GM23338 (cell line): ENCODE results near the gene SCFD2. TPM values are rescaled to one million over a fixed set of nuclear protein-coding genes. Genes with fewer than 3 reads are reported as not detected.

Experiments used
- ATAC-seq: fragments of 200-7000 bp; cut with Tn5 transposase; 3 replicates; pipeline ENCODE4 v1.9.1; 2020
- DNase-seq: peaks from one replicate; pipeline ENCODE4 v3.0.0-alpha.2; 2015; ENCODE audit warnings: low spot score
- H2AFZ ChIP-seq: fragments of 200-600 bp; sonication (generic); 2 replicates; pipeline ENCODE4 v1.8.0; 2016; ENCODE audit warnings: antibody characterized with exemption, mild to moderate bottlenecking, moderate library complexity
- H3F3A ChIP-seq: fragments of 200-600 bp; sonication (generic); replicated peaks from 2 replicates; pipeline ENCODE4 v1.8.0; 2017; ENCODE audit warnings: antibody characterized with exemption, mixed run types, low read depth
- H3K27ac ChIP-seq: fragments of 200-600 bp; sonication (generic); 2 replicates; pipeline ENCODE4 v1.6.1; 2016; ENCODE audit warnings: low read depth
- H3K27me3 ChIP-seq: fragments of 200-600 bp; sonication (generic); 2 replicates; pipeline ENCODE4 v1.8.0; 2016; ENCODE audit warnings: mild to moderate bottlenecking, mixed run types, moderate library complexity; ENCODE audit not compliant: insufficient read depth
- H3K36me3 ChIP-seq: fragments of 200-600 bp; sonication (generic); 2 replicates; pipeline ENCODE4 v1.8.0; 2016; ENCODE audit warnings: mild to moderate bottlenecking; ENCODE audit not compliant: insufficient read depth
- H3K4me1 ChIP-seq: fragments of 200-600 bp; sonication (generic); 2 replicates; pipeline ENCODE4 v1.8.0; 2016; ENCODE audit warnings: mild to moderate bottlenecking, moderate library complexity; ENCODE audit not compliant: insufficient read depth
- H3K4me2 ChIP-seq: fragments of 200-600 bp; sonication (generic); 2 replicates; pipeline ENCODE4 v1.7.1; 2017; ENCODE audit warnings: mixed run types
- H3K4me3 ChIP-seq: fragments of 200-600 bp; sonication (generic); 2 replicates; pipeline ENCODE4 v1.6.1; 2016; ENCODE audit warnings: mixed run types
- H3K79me2 ChIP-seq: fragments of 200-600 bp; sonication (generic); replicated peaks from 2 replicates; pipeline ENCODE4 v1.8.0; 2017; ENCODE audit warnings: mild to moderate bottlenecking; ENCODE audit not compliant: insufficient read depth
- H3K9me2 ChIP-seq: fragments of 200-600 bp; sonication (generic); 2 replicates; pipeline ENCODE4 v1.8.0; 2017; ENCODE audit not compliant: insufficient read depth
- H4K20me1 ChIP-seq: fragments of 200-600 bp; sonication (generic); replicated peaks from 2 replicates; pipeline ENCODE4 v1.8.0; 2017; ENCODE audit warnings: mild to moderate bottlenecking; ENCODE audit not compliant: insufficient read depth
- H3K27ac Mint-ChIP-seq: 2 replicates; pipeline ENCODE4 v1.8.0; 2020; ENCODE audit warnings: inconsistent platforms, mild to moderate bottlenecking, moderate library complexity, mixed read lengths
- H3K27me3 Mint-ChIP-seq: 3 replicates; pipeline ENCODE4 v1.8.0; 2022; ENCODE audit warnings: low read depth, mild to moderate bottlenecking, moderate library complexity, mixed read lengths, inconsistent platforms; ENCODE audit not compliant: insufficient read depth, poor library complexity
- H3K36me3 Mint-ChIP-seq: 3 replicates; pipeline ENCODE4 v1.8.0; 2021; ENCODE audit warnings: low read depth, mild to moderate bottlenecking, inconsistent platforms, moderate library complexity, mixed read lengths
- H3K4me1 Mint-ChIP-seq: 3 replicates; pipeline ENCODE4 v1.8.0; 2020; ENCODE audit warnings: mild to moderate bottlenecking, inconsistent platforms, mixed read lengths
- H3K4me3 Mint-ChIP-seq: 3 replicates; pipeline ENCODE4 v1.8.0; 2021; ENCODE audit warnings: moderate library complexity, mild to moderate bottlenecking, inconsistent platforms, mixed read lengths
- H3K9me3 Mint-ChIP-seq: 3 replicates; pipeline ENCODE4 v1.8.0; 2020; ENCODE audit warnings: moderate library complexity, mild to moderate bottlenecking, inconsistent platforms, mixed read lengths
- EZH2phosphoT487 ChIP-seq: fragments of 200-600 bp; sonication (generic); IDR thresholded peaks from one replicate; pipeline ENCODE4 v1.8.1; 2018; ENCODE audit warnings: antibody characterized with exemption; ENCODE audit not compliant: unreplicated experiment
- NANOG ChIP-seq: IDR thresholded peaks from 2 replicates; pipeline ENCODE4 v1.6.1; 2016; ENCODE audit warnings: antibody characterized with exemption, borderline replicate concordance
- POLR2AphosphoS5 ChIP-seq: IDR thresholded peaks from 2 replicates; pipeline ENCODE4 v1.6.1; 2016; ENCODE audit warnings: antibody characterized with exemption, low read depth
- STAT1 ChIP-seq: IDR thresholded peaks from one replicate; pipeline ENCODE4 v1.6.1; 2016; ENCODE audit warnings: antibody characterized with exemption; ENCODE audit not compliant: unreplicated experiment
- ZNF114 ChIP-seq: fragments of 250-450 bp; sonication (Bioruptor Pico); IDR thresholded peaks from 2 replicates; pipeline ENCODE4 v1.5.0; 2020; ENCODE audit warnings: mild to moderate bottlenecking, moderate library complexity
- ZNF331 ChIP-seq: fragments of 250-450 bp; sonication (Bioruptor Pico); IDR thresholded peaks from 2 replicates; pipeline ENCODE4 v1.5.0; 2020; ENCODE audit warnings: low read depth, mild to moderate bottlenecking, moderate library complexity
- polyA plus RNA-seq: library from polyadenylated mRNA; unstranded; fragments of >200 nt; fragmentation: Nextera tagmentation; extraction: Ambion mirVana; gene quantifications from 2 replicates; pipeline ENCODE4 v1.2.1, GENCODE V29; 2016
- total RNA-seq: library from RNA; depleted of rRNA; stranded (reverse); fragments of >200 nt; shearing (Covaris generic); gene quantifications from 2 replicates; pipeline ENCODE4 v1.2.3, GENCODE V29; 2014
- TF ChIP-seq, protein P1 (sequence below): IDR thresholded peaks from one replicate; pipeline ENCODE4 v1.6.1; 2018; ENCODE audit warnings: antibody characterized with exemption; ENCODE audit not compliant: unreplicated experiment
- TF ChIP-seq, protein P2 (sequence below): fragments of 250-450 bp; sonication (Bioruptor Pico); IDR thresholded peaks from 2 replicates; pipeline ENCODE4 v1.5.0; 2020; ENCODE audit warnings: mild to moderate bottlenecking, moderate library complexity
- TF ChIP-seq, protein P3 (sequence below): IDR thresholded peaks from 2 replicates; pipeline ENCODE4 v1.6.1; 2016; ENCODE audit warnings: antibody characterized with exemption
- TF ChIP-seq, protein P4 (sequence below), 2 experiments: fragments of 200-600 bp in 1 of 2; sonication (generic) in 1 of 2; conservative IDR thresholded peaks; 2 replicates each; pipeline versions ENCODE4 v1.5.1 to v1.6.1; 2016 to 2017; ENCODE audit warnings: antibody characterized with exemption in 2 of 2, low read depth in 2 of 2, mild to moderate bottlenecking in 2 of 2, moderate library complexity in 1 of 2

The SCFD2 gene
- total and polyA plus RNA-seq, 2 experiments from 2014 or later: 5.7 to 17.5 TPM

DNA sequence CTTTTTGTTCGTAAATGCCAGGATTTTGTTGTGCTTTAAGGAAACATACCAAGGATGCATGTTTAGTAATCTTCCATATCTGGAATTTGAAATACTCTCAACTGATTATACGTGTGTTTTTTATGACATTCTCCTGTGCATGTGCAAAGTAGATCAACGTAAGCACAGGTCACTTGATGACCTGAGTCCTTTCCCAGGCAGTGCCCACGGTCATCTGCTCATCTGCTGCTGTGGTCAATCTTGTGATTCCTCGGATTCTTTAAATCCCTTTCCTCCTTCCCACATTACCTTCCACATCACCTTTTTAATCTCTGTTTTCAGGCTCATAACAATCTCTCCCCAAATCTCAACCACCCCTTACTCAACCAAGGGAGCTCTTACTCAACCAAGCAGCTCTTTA, 399.7 kb downstream of the SCFD2 start:
- Histone ChIP-seq H2AFZ (no peak overlapping the region), H3F3A (no peaks in the 10 kb centered on the region), H3K79me2 (no peaks in the 10 kb centered on the region), H3K9me2 (peaks cover 18% of the 10 kb centered on the region), H4K20me1 (no peaks in the 10 kb centered on the region), H3K4me1 (no peaks in the 10 kb centered on the region), H3K27me3 (no peaks in the 10 kb centered on the region), H3K27ac (no peak overlapping the region), H3K4me2 (no peak overlapping the region), H3K4me3 (no peak overlapping the region), H3K36me3 (peaks cover 3% of the 10 kb centered on the region; the same call in 1 of the 2 replicates)
- Mint-ChIP-seq H3K4me1 (no peaks in the 10 kb centered on the region), H3K4me3 (no peak overlapping the region), H3K27me3 (peaks cover 2% of the 10 kb centered on the region), H3K36me3 (peaks cover 19% of the 10 kb centered on the region), H3K27ac (no peak overlapping the region), H3K9me3 (peaks cover 20% of the 10 kb centered on the region)
- TF ChIP-seq STAT1: no peak
- TF ChIP-seq, protein P1, sequence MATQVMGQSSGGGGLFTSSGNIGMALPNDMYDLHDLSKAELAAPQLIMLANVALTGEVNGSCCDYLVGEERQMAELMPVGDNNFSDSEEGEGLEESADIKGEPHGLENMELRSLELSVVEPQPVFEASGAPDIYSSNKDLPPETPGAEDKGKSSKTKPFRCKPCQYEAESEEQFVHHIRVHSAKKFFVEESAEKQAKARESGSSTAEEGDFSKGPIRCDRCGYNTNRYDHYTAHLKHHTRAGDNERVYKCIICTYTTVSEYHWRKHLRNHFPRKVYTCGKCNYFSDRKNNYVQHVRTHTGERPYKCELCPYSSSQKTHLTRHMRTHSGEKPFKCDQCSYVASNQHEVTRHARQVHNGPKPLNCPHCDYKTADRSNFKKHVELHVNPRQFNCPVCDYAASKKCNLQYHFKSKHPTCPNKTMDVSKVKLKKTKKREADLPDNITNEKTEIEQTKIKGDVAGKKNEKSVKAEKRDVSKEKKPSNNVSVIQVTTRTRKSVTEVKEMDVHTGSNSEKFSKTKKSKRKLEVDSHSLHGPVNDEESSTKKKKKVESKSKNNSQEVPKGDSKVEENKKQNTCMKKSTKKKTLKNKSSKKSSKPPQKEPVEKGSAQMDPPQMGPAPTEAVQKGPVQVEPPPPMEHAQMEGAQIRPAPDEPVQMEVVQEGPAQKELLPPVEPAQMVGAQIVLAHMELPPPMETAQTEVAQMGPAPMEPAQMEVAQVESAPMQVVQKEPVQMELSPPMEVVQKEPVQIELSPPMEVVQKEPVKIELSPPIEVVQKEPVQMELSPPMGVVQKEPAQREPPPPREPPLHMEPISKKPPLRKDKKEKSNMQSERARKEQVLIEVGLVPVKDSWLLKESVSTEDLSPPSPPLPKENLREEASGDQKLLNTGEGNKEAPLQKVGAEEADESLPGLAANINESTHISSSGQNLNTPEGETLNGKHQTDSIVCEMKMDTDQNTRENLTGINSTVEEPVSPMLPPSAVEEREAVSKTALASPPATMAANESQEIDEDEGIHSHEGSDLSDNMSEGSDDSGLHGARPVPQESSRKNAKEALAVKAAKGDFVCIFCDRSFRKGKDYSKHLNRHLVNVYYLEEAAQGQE: no peak
- TF ChIP-seq, protein P2, sequence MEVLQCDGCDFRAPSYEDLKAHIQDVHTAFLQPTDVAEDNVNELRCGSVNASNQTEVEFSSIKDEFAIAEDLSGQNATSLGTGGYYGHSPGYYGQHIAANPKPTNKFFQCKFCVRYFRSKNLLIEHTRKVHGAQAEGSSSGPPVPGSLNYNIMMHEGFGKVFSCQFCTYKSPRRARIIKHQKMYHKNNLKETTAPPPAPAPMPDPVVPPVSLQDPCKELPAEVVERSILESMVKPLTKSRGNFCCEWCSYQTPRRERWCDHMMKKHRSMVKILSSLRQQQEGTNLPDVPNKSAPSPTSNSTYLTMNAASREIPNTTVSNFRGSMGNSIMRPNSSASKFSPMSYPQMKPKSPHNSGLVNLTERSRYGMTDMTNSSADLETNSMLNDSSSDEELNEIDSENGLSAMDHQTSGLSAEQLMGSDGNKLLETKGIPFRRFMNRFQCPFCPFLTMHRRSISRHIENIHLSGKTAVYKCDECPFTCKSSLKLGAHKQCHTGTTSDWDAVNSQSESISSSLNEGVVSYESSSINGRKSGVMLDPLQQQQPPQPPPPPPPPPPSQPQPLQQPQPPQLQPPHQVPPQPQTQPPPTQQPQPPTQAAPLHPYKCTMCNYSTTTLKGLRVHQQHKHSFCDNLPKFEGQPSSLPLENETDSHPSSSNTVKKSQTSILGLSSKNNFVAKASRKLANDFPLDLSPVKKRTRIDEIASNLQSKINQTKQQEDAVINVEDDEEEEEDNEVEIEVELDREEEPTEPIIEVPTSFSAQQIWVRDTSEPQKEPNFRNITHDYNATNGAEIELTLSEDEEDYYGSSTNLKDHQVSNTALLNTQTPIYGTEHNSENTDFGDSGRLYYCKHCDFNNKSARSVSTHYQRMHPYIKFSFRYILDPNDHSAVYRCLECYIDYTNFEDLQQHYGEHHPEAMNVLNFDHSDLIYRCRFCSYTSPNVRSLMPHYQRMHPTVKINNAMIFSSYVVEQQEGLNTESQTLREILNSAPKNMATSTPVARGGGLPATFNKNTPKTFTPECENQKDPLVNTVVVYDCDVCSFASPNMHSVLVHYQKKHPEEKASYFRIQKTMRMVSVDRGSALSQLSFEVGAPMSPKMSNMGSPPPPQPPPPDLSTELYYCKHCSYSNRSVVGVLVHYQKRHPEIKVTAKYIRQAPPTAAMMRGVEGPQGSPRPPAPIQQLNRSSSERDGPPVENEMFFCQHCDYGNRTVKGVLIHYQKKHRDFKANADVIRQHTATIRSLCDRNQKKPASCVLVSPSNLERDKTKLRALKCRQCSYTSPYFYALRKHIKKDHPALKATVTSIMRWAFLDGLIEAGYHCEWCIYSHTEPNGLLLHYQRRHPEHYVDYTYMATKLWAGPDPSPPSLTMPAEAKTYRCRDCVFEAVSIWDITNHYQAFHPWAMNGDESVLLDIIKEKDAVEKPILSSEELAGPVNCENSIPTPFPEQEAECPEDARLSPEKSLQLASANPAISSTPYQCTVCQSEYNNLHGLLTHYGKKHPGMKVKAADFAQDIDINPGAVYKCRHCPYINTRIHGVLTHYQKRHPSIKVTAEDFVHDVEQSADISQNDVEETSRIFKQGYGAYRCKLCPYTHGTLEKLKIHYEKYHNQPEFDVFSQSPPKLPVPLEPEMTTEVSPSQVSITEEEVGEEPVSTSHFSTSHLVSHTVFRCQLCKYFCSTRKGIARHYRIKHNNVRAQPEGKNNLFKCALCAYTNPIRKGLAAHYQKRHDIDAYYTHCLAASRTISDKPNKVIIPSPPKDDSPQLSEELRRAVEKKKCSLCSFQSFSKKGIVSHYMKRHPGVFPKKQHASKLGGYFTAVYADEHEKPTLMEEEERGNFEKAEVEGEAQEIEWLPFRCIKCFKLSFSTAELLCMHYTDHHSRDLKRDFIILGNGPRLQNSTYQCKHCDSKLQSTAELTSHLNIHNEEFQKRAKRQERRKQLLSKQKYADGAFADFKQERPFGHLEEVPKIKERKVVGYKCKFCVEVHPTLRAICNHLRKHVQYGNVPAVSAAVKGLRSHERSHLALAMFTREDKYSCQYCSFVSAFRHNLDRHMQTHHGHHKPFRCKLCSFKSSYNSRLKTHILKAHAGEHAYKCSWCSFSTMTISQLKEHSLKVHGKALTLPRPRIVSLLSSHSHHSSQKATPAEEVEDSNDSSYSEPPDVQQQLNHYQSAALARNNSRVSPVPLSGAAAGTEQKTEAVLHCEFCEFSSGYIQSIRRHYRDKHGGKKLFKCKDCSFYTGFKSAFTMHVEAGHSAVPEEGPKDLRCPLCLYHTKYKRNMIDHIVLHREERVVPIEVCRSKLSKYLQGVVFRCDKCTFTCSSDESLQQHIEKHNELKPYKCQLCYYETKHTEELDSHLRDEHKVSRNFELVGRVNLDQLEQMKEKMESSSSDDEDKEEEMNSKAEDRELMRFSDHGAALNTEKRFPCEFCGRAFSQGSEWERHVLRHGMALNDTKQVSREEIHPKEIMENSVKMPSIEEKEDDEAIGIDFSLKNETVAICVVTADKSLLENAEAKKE (CRISPR knock-in tag): no peak
- TF ChIP-seq NANOG: no peak
- TF ChIP-seq, protein P3, sequence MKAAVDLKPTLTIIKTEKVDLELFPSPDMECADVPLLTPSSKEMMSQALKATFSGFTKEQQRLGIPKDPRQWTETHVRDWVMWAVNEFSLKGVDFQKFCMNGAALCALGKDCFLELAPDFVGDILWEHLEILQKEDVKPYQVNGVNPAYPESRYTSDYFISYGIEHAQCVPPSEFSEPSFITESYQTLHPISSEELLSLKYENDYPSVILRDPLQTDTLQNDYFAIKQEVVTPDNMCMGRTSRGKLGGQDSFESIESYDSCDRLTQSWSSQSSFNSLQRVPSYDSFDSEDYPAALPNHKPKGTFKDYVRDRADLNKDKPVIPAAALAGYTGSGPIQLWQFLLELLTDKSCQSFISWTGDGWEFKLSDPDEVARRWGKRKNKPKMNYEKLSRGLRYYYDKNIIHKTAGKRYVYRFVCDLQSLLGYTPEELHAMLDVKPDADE: no peak
- TF ChIP-seq ZNF331 (CRISPR knock-in tag): no peak
- TF ChIP-seq EZH2phosphoT487: no peak
- TF ChIP-seq, protein P4, sequence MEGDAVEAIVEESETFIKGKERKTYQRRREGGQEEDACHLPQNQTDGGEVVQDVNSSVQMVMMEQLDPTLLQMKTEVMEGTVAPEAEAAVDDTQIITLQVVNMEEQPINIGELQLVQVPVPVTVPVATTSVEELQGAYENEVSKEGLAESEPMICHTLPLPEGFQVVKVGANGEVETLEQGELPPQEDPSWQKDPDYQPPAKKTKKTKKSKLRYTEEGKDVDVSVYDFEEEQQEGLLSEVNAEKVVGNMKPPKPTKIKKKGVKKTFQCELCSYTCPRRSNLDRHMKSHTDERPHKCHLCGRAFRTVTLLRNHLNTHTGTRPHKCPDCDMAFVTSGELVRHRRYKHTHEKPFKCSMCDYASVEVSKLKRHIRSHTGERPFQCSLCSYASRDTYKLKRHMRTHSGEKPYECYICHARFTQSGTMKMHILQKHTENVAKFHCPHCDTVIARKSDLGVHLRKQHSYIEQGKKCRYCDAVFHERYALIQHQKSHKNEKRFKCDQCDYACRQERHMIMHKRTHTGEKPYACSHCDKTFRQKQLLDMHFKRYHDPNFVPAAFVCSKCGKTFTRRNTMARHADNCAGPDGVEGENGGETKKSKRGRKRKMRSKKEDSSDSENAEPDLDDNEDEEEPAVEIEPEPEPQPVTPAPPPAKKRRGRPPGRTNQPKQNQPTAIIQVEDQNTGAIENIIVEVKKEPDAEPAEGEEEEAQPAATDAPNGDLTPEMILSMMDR (conservative IDR thresholded peaks at IDR 0.05; ENCODE audit: low read depth in 2 of 2): no peak
- no peak for TF ChIP-seq POLR2AphosphoS5
- no peak for TF ChIP-seq ZNF114 (CRISPR knock-in tag)
- DNase-seq (no peak), ATAC-seq (no peak)
